MCF 10A (cell line): ENCODE results near the gene KRTAP10-9. TPM values are rescaled to one million over a fixed set of nuclear protein-coding genes. Genes with fewer than 3 reads are reported as not detected.

ENCODE experiments used
- BruUV-seq: library from RNA; stranded (reverse); fragments of 400-500 nt; replicated peaks from 2 replicates; lab custom pipeline; 2021; lab: Mats Ljungman, UMichigan
- CTCF ChIA-PET: fragments of 300-600 bp; sonication (Branson Sonifier 250); formaldehyde crosslinking; extraction: SDS; loops from one replicate; lab custom pipeline; 2021; ENCODE audit warnings: antibody characterized with exemption, inconsistent platforms; lab: Yijun Ruan, JAX
- POLR2A ChIA-PET: fragments of 300-600, 350-650 bp; sonication (Branson Sonifier 250); formaldehyde crosslinking; extraction: SDS; loops from one replicate; lab custom pipeline; 2020; ENCODE audit warnings: antibody characterized with exemption, inconsistent platforms; lab: Yijun Ruan, JAX
- DNase-seq: peaks from one replicate; pipeline ENCODE4 v3.0.0-alpha.2; 2018; ENCODE audit not compliant: unreplicated experiment
- H3K27ac Mint-ChIP-seq: one replicate; pipeline ENCODE4 v1.8.0; 2022; ENCODE audit warnings: mild to moderate bottlenecking, low read depth, mixed read lengths; ENCODE audit not compliant: unreplicated experiment
- H3K27me3 Mint-ChIP-seq: one replicate; pipeline ENCODE4 v1.8.0; 2022; ENCODE audit warnings: mixed read lengths; ENCODE audit not compliant: insufficient read depth, unreplicated experiment
- H3K36me3 Mint-ChIP-seq: one replicate; pipeline ENCODE4 v1.8.0; 2022; ENCODE audit warnings: mild to moderate bottlenecking, moderate library complexity, mixed read lengths; ENCODE audit not compliant: insufficient read depth, unreplicated experiment
- H3K4me1 Mint-ChIP-seq: one replicate; pipeline ENCODE4 v1.8.0; 2022; ENCODE audit warnings: mixed read lengths; ENCODE audit not compliant: insufficient read depth, unreplicated experiment
- H3K4me3 Mint-ChIP-seq: one replicate; pipeline ENCODE4 v1.8.0; 2022; ENCODE audit warnings: mild to moderate bottlenecking, moderate library complexity, mixed read lengths; ENCODE audit not compliant: unreplicated experiment
- H3K9me3 Mint-ChIP-seq: one replicate; pipeline ENCODE4 v1.8.0; 2022; ENCODE audit warnings: mixed read lengths; ENCODE audit not compliant: unreplicated experiment
- intact Hi-C: fragments of 100-400 bp; cut with micrococcal nuclease; formaldehyde crosslinking; loops from 2 replicates; pipeline ENCODE4 v1.14.1; 2022
- total RNA-seq: library from RNA; stranded (reverse); gene quantifications from 2 replicates; pipeline ENCODE4 v1.2.3, GENCODE V29; 2022
- TF ChIP-seq, protein P1 (sequence below): fragments of 200-600 bp; IDR thresholded peaks from one replicate; pipeline ENCODE4 v1.8.0; 2022; ENCODE audit warnings: antibody characterized with exemption, mild to moderate bottlenecking; ENCODE audit not compliant: unreplicated experiment

KRTAP10-9 gene
- total RNA-seq, 1 experiment from 2014 or later = not detected

DNA sequence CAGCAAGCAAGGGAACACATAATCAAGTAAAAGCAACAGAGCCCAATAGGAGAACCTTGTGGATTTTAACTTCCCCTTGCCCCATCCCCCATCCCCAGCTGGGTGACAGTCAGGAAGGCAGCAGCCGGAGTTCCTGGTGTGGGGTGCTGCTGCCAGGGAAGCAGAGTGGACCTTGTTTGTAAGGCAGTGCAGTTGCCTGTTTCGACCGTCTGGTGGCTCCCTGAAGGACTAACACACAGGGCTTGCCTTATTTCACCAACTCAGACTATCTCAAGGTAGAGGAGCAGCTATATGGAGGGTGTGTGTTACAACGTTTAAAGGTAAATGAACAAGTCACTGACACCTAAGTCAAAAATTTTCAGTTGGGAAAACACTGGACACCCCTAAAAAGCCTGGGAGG lies 8.4 kb upstream of the KRTAP10-9 start:
- TF ChIP-seq, protein P1, sequence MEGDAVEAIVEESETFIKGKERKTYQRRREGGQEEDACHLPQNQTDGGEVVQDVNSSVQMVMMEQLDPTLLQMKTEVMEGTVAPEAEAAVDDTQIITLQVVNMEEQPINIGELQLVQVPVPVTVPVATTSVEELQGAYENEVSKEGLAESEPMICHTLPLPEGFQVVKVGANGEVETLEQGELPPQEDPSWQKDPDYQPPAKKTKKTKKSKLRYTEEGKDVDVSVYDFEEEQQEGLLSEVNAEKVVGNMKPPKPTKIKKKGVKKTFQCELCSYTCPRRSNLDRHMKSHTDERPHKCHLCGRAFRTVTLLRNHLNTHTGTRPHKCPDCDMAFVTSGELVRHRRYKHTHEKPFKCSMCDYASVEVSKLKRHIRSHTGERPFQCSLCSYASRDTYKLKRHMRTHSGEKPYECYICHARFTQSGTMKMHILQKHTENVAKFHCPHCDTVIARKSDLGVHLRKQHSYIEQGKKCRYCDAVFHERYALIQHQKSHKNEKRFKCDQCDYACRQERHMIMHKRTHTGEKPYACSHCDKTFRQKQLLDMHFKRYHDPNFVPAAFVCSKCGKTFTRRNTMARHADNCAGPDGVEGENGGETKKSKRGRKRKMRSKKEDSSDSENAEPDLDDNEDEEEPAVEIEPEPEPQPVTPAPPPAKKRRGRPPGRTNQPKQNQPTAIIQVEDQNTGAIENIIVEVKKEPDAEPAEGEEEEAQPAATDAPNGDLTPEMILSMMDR = no peak
- H3K36me3 Mint-ChIP-seq = no peaks in the 10 kb centered on the region
- peaks cover 8% of the 10 kb centered on the region for H3K4me1 Mint-ChIP-seq
- no peak for DNase-seq
- no TSS peak for BruUV-seq
- H3K27me3 Mint-ChIP-seq = peaks cover 63% of the 10 kb centered on the region
- POLR2A ChIA-PET = interaction anchor here (0.6 to 0.9 kb wide), 2 partner anchors 102 to 879 kb away, joined by 3 to 5 read pairs; no protein-coding TSS in a partner anchor
- H3K4me3 Mint-ChIP-seq = no peak overlapping the region
- CTCF ChIA-PET = no interaction called here
- no peak overlapping the region for H3K27ac Mint-ChIP-seq
- intact Hi-C loops = loop anchor here (2.0 kb wide), 1 partner anchor 124 kb away; no protein-coding TSS in a partner anchor
- H3K9me3 Mint-ChIP-seq = peaks cover 37% of the 10 kb centered on the region

DNA sequence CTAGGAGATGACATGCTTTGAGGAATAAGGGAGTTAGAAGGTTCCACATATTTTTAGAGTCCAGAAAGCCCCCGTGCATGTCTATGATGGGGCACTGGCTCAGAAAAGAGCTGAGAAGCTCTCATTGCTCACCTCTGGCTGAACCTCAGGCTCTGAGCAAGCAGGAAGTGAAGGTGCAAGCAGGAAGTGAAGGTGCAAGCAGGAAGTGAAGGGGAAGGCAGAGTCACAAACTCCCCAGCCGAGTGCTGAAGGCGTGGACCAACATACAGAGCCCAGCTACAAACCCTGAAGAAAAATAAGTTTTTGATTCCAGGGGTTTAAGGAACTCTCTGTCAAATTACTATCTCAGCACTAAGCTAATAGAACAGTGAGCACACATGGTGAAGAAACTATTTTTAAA lies 8.0 kb upstream of the KRTAP10-9 start:
- Mint-ChIP-seq H3K27me3 (peaks cover 62% of the 10 kb centered on the region), H3K4me1 (peaks cover 8% of the 10 kb centered on the region), H3K4me3 (no peak overlapping the region), H3K36me3 (no peaks in the 10 kb centered on the region), H3K27ac (no peak overlapping the region), H3K9me3 (peaks cover 41% of the 10 kb centered on the region)
- no peak for DNase-seq
- ChIA-PET POLR2A (interaction anchor here (0.6 to 0.9 kb wide), 2 partner anchors 101 to 879 kb away, joined by 3 to 5 read pairs; no protein-coding TSS in a partner anchor), CTCF (interaction anchor here (0.7 kb wide), 1 partner anchor 48 kb away, joined by 3 read pairs; no protein-coding TSS in a partner anchor)
- intact Hi-C loops = loop anchor here (2.0 kb wide), 1 partner anchor 124 kb away; no protein-coding TSS in a partner anchor
- BruUV-seq = no TSS peak
- TF ChIP-seq, protein P1 = no peak

DNA sequence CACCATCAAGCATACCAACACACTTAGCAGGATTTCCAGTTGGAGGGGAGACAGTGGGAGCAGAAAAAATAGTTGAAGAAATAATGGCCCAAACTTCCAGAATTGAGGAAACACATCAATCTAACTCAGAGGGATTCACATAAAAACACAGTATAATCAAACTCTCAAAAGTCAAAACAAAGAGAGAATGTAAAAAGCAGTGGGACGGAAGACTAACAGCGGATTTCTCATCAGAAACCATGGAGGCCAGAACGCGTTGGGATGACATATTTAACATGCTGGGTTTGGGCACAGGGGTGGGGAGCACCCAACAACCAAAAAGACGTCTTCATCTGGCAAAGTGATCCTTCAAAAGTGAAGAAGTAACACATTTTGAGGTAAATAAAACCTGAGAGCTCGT lies 7.0 kb upstream of the KRTAP10-9 start:
- ChIA-PET CTCF (interaction anchor here (0.7 kb wide), 1 partner anchor 47 kb away, joined by 3 read pairs; no protein-coding TSS in a partner anchor), POLR2A (no interaction called here)
- H3K27ac Mint-ChIP-seq = no peak overlapping the region
- peaks cover 51% of the 10 kb centered on the region for H3K9me3 Mint-ChIP-seq
- peaks cover 53% of the 10 kb centered on the region for H3K27me3 Mint-ChIP-seq
- BruUV-seq = no TSS peak
- peaks cover 8% of the 10 kb centered on the region for H3K4me1 Mint-ChIP-seq
- H3K4me3 Mint-ChIP-seq = no peak overlapping the region
- no peaks in the 10 kb centered on the region for H3K36me3 Mint-ChIP-seq
- DNase-seq = no peak
- intact Hi-C loops = loop anchor here (2.0 kb wide), 1 partner anchor 123 kb away; no protein-coding TSS in a partner anchor
- TF ChIP-seq, protein P1 = no peak

DNA sequence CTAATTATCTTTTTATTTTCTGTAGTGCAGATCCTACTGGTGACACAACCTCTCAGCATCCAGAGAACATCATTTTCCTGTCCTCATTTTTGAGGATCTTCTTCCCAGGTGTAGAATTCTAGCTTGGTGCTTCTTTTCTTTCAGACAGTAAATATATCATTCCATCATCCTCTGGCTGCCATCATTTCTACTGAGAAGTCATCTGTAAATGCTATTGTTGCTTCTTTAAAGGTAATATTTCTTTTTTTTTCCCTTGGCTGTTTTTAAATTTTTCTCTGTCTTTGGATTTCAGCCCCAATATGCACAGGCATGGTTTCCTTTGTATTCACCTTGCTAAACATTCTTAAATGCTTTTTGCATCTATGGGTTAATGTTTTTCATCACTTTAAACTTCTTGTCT lies 3.3 kb upstream of the KRTAP10-9 start:
- Mint-ChIP-seq H3K9me3 (peaks cover 53% of the 10 kb centered on the region), H3K4me3 (no peak overlapping the region), H3K27me3 (peaks cover 16% of the 10 kb centered on the region), H3K27ac (no peak overlapping the region), H3K36me3 (no peaks in the 10 kb centered on the region), H3K4me1 (no peaks in the 10 kb centered on the region)
- ChIA-PET POLR2A (no interaction called here), CTCF (interaction anchor here (0.7 kb wide), 1 partner anchor 31 kb away, joined by 4 read pairs; no protein-coding TSS in a partner anchor)
- DNase-seq = no peak
- BruUV-seq = no TSS peak
- intact Hi-C loops = no loop called here
- TF ChIP-seq, protein P1 = no peak
